D721Med (cell line): ENCODE data around the gene CDH23.

ENCODE experiments used
- DNase-seq: peaks from one replicate; pipeline ENCODE4 v3.0.0; 2011; ENCODE audit warnings: low spot score; ENCODE audit not compliant: insufficient read length
- FAIRE-seq: peaks from 2 replicates; lab custom pipeline; 2011; peaks lifted over from hg19 to GRCh38; lab: Jason Lieb, UNC
- TF ChIP-seq, protein P1 (sequence below): IDR thresholded peaks from 2 replicates; pipeline ENCODE4 v1.5.1; 2012; ENCODE audit warnings: mild to moderate bottlenecking, control low read depth; ENCODE audit not compliant: insufficient read depth; ENCODE audit errors: missing control alignments

CDH23 gene

DNA sequence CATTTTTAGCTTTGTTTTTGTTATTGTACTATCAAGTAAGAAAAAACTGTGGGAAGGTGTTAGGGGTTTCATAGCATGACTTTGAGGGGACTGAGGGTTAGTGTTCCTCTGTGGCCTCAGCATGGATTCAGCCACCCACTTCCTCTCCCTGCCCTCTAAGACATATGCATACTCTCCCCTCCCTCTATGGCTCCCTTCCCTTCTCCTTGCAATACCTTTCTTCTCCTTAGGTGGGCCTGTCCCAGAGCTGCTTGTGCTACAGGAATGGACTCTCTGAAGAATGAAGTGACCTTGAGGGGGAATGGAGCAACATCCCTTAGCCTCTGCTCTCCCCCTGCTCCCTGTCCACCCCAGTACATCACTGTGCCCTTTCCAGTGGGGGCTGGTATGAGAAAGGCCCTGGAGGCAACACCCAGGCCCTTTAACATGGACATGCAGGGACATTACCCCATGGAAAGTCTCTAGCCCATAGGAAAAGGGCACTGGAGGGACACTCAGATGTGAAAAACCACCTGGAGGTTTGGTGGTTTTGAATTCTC, 22.4 kb downstream of the CDH23 start:
- TF ChIP-seq, protein P1, sequence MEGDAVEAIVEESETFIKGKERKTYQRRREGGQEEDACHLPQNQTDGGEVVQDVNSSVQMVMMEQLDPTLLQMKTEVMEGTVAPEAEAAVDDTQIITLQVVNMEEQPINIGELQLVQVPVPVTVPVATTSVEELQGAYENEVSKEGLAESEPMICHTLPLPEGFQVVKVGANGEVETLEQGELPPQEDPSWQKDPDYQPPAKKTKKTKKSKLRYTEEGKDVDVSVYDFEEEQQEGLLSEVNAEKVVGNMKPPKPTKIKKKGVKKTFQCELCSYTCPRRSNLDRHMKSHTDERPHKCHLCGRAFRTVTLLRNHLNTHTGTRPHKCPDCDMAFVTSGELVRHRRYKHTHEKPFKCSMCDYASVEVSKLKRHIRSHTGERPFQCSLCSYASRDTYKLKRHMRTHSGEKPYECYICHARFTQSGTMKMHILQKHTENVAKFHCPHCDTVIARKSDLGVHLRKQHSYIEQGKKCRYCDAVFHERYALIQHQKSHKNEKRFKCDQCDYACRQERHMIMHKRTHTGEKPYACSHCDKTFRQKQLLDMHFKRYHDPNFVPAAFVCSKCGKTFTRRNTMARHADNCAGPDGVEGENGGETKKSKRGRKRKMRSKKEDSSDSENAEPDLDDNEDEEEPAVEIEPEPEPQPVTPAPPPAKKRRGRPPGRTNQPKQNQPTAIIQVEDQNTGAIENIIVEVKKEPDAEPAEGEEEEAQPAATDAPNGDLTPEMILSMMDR: no peak
- FAIRE-seq: no peak

DNA sequence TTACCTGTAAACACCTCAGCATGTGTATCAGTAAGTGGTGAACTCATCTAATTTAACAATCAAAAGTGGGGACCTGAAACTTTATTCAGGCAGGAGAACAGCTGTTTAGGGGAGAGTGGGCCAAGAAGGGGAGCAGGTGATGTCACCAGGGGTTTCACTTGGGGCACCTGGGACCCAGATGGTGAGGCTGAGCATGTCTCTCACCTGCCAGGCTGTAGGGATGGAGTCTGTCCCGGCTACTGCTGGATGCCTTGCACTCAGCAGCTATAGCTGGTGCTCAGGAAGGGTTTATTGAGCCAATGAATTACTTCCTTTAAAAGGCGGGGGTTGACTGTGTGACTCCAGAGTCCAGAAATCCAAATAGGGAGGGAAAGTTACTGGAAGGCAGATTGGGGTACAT, 23.0 kb downstream of the CDH23 start:
- TF ChIP-seq, protein P1: no peak
- DNase-seq (no peak), FAIRE-seq (no peak)

More for the DNA sequence above, 22.4 kb downstream of the CDH23 start:
- DNase-seq: no peak

DNA sequence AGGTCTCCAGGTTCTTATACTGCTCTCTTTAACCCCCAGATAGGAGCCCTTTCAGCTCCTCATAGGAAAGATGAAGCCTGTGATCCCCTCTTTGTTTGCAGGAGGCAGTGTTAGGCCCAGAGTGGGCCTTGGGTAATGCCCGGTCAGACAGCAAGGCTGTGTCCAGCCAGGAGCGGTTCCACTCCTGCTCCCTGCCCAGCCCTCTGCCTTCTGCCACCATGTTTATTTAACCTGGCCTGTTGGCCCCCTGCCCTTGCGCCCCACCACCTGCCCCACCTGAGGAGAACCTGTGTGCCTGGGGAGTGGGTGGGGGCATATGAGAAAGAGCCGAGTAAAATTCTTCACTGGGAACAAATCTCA, 24.3 kb downstream of the CDH23 start:
- DNase-seq (no peak), FAIRE-seq (no peak)
- TF ChIP-seq, protein P1: no peak

DNA sequence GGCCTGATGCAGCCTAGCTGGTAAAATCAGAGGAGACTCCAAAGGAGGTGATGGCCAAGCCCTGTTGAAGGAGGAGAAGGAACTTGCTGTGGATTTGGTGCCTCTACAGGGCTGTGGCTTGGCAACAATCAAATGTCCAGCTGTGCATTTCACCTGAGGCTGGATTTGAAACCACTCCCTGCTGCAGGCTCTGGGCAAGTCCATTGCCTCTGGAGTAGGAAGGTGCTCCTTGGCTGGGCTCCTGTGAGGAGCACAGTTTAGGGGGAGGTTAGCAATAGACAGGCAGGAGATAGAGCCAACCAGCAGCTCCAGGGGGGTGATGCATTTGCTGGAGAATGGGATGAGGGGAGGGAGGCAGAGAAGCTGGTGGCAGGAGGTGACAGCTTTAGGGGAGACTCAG, 26.5 kb downstream of the CDH23 start:
- DNase-seq (no peak), FAIRE-seq (no peak)
- TF ChIP-seq, protein P1: no peak

DNA sequence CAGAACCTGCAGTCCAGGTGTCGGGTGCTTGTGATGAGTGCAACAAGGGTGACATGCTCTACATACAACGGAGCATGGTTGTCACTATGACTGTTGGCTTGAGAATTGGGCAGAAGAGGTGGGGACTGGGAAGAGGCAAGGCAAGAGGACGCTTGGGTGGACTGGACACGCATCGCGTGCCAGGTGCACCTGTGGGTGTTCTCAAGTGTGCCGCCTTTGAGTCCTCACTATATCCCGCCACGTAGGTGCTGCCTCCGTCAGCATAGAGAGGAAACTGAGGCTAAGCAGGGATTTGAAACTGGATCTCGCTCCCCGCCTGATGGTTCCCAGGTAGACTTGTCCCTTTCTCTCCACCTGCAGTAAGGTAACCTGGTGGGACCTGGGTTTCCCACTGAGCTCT, 27.2 kb downstream of the CDH23 start:
- FAIRE-seq (no peak), DNase-seq (no peak)
- TF ChIP-seq, protein P1: no peak

DNA sequence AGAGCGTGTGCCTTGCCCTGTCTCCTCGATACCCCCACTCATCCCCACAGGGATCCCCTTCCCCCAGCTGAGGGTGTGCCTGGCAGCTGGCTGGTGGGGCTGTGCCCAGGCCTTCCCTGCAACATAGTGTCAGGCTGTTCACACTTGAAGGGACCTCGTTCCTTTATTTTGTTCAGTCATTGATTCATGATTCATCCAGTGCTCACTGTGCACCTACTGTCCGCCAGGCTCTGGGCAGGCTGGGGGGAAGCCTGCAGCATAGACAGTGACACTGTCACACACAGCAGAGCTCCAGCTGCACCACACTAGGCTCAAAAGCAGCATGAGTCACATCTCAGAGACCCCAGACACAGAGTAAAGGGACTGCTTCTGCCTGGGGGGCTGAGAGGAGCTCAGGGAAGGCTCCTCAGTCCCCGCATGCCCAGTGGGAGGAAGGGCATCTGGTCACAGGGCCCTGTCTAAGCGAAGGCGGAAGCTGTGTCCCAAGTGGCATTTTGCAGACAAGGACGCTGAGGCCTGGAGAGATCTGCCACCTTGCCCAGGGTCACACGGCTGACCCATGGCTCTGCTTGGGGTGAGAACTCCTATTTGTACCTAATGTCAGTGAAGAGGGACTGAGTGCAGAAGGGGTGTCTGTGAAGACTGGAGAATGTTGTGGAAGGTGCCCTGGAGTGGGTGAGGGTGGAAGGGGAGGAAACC, 27.9 kb downstream of the CDH23 start:
- FAIRE-seq: no peak
- DNase-seq: no peak
- TF ChIP-seq, protein P1: no peak

DNA sequence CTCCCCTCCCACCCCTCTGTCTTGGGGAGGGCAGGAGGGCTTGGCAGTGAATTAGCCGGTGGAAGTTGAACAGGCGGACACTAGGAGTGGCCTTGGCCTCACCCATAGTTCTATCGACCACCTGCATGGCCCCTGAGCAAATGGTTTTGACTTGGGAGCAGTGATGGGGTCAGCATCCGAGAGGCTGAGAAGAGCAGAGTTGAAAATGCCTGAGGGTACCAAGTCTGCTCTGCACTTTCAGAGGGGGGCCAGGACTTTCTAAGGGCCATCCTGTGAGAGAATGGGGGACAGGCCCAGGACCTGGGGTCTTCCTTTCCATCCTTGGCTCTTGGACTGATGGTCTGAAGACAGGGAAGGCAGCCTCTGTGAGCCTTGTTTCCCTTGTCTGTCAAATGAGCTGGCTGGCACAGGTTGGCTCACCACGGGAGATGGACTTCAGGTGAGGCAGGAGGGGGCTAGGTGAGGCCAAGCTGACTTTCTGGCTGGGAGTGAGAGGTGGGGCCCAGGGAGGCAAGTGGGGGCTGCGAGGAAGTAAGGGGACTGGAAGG, 29.4 kb downstream of the CDH23 start:
- FAIRE-seq (no peak), DNase-seq (no peak)
- TF ChIP-seq, protein P1: no peak
